ELR (cell line): ENCODE results near the gene JMJD7.

Experiments used
- DNase-seq: peaks from one replicate; pipeline ENCODE4 v3.0.0-alpha.2; 2015; ENCODE audit warnings: low read depth

JMJD7 gene

GRCh38 chr15:41827880-41828806, at the start of gene JMJD7:
JMJD7 (plus strand) TSS chr15:41828092; CDS start chr15:41828125, 33 bp downstream.
- peak; percentile 87 for DNase-seq

- peak; percentile 38 for DNase-seq
Measured at GRCh38 chr15:41778521-41778920, 49.4 kb upstream of the JMJD7 start.

DNA sequence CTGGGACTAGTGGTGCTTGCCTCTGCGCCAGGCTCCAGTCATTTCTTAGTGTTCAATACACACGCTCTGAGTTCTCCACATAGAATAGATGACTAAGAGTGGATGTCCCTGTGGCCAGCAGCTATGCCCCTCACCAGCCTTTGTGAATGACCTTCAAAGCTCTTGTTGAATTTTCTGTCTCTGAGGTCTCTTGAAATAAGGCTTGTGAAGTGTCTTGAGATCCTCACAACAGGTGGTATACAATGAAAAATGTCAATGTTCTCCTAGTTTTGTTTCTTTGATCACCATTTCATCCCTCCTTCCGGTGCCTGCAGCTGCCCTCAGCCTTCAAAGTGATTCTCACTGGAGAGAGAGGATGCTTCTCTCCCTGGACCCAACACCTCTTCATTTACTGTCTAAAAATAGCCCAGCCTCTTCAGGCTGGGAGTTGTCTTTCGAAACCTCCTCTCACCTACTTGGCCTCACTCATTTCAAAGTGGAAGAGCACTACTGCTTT, 48.2 kb upstream of the JMJD7 start:
- peak; percentile 31 for DNase-seq

GRCh38 chr15:41780266-41780665, 47.6 kb upstream of the JMJD7 start:
- DNase-seq: no peak

GRCh38 chr15:41780727-41781126, 47.2 kb upstream of the JMJD7 start:
- no peak for DNase-seq

DNA sequence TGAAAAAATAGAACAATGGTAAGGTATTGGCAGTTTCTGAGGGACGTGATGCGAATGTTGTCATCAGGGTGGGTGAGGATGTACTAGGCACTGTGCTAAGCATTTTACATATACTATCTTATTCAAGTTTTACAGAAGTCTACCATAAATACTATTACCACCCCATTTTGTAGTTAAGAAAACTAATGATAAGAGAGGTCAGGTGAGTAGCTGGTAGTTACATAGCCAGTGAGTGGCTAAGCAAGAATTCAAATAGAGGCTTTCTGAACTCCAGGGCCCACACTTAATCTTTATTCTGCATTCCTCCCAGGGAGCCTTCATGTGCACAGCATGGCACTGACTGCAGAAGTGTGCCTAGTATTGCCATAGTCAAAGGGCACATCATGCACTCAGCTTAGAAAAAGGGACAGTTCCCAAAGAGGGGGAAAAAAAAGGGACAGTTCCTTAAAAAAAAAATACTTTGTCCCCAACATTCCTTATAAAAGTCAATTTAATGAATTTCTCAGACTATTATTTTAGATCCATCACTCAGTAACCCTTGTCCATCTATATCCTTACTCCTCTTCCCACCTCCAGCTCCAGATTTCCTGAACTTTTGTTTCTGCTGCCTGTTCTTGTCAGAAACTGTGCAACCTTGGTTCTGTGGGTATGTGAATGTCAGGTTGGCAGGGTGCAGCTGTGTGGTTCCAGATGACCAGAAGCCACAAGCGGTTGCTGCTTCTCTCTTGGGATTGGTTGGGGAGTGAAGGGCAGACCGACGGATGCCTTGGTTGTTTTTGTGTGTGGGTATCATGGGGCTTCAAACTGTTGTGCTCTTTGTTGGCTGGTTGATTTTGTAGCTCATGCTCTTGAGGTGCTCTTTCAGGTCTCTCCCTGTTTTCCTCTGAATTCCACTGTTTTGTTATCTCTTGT, 45.3 kb upstream of the JMJD7 start:
- no peak for DNase-seq

- no peak for DNase-seq
Measured at GRCh38 chr15:41783296-41783695, 44.6 kb upstream of the JMJD7 start.

- DNase-seq: no peak
Measured at GRCh38 chr15:41788262-41788661, 39.6 kb upstream of the JMJD7 start.

- no peak for DNase-seq
Measured at GRCh38 chr15:41789236-41789635, 38.7 kb upstream of the JMJD7 start.

DNA sequence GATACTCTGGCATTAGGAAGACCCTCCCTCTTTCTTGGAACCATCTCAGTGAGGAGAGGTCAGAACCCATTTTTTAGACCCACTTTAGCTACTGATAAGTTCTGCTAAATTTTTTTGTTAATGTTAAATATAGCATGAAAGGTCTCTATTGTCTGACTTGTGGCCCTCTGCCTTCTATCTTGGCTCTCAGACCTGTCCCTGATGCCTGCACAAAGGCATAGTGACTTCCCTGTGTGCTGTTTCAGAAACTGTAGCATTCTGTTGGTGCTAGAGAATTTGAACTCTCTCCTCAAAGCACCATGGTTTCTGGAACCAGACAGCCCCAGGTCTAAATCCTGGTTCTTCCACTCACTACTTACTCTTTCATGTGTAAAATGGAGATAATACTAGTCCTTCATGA, 38.2 kb upstream of the JMJD7 start:
- DNase-seq: no peak

- no peak for DNase-seq
Measured at GRCh38 chr15:41790169-41790568, 37.7 kb upstream of the JMJD7 start.

DNA sequence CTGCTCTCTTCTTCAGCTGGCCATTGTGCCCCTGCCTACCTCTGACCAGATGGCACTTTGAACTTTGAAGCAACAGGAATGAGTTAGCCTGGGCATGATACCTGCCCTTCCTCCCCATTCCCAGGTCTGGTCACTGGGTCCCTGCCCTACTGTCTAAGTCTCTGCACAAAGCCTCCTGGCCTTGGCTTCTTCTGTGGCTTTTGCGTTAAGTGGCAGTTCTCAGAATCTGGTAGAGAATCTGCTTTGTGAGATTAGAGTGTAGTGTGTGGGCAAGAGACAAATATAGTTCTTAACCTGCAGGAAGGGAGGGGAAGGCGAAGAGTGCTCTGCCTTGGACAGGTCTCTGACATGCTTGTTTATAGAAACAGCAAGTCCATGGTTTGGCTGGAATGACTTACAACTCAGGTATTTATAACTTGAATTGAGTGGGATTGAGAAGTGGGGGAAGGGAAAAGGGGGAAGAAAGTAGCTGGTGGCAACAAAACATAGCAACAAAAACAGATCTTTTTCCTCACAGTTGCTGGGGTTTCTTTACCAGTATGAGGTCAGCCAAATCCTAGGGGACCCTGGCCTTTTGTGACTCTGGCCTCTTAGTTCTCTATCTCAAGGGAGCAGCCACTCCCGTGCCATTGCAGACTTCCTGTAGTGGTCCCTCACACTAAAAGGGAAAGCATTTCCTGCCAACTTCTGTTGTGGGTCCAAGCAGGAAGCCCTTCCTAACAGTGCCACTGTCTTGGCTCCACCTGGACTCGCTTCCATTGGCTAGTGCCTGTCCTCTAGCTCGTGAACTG, 36.9 kb upstream of the JMJD7 start:
- DNase-seq: peak; percentile 91

GRCh38 chr15:41791547-41791937, 36.4 kb upstream of the JMJD7 start:
- no peak for DNase-seq

GRCh38 chr15:41792000-41792637, 35.8 kb upstream of the JMJD7 start:
- no peak for DNase-seq

DNA sequence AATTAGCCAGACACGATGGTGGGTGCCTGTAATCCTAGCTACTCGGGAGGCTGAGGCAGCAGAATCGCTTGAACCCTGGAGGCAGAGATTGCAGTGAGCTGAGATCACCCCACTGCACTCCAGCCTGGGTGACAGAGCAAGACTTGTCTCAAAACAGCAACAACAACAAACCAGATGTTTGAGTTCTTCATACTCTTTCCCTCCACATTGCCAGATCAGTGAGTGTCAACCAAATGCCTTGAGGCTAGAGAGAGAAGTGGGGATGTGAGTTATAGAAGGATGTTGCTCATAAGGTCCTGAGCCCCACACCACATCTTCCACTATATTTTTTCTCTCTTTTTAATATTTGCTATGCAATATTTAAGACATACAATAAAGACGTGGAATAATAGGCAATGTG, 33.8 kb upstream of the JMJD7 start:
- DNase-seq: peak; percentile 95

DNA sequence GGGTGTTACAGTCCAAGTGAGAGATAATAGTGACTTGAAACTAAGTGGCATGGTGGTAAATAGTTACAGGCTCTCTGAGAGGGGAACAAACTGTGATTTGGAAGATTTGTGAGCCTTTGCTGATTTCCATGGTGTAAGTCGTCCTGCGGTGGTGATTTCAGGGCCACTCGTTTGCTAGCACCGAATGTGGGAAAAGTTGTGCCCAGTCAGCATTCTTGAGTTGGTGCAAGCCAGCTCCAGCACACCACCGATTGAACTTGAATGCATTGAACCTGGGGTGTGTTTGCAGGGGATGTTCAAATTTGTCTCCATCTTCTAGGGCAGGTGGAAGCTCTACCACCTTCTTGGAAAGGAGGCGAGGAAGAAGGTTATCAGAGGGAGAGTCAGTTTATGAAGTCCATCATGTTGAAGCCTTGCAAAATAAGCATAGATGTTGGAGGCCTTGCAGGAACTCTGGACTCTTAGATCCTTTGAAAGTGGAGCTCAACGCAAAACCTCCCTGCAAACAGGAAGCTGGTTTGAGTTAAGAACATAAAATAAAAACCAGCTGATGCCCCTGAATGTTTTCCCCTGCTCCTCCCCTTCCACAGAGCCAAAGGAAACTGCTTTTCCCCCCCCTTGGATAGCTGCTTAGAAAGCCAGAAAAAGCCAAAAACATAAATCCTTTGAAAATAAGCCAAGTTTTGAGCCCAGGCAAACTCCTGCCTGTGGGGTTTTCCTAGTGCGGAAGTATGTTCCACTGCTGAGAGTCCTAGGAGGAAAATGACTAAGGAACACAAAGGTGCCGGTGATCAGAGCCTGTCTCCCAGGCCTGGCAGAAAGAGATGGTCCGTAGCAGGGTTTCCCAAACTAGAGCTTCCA, 31.7 kb upstream of the JMJD7 start:
- peak; percentile 58 for DNase-seq

DNA sequence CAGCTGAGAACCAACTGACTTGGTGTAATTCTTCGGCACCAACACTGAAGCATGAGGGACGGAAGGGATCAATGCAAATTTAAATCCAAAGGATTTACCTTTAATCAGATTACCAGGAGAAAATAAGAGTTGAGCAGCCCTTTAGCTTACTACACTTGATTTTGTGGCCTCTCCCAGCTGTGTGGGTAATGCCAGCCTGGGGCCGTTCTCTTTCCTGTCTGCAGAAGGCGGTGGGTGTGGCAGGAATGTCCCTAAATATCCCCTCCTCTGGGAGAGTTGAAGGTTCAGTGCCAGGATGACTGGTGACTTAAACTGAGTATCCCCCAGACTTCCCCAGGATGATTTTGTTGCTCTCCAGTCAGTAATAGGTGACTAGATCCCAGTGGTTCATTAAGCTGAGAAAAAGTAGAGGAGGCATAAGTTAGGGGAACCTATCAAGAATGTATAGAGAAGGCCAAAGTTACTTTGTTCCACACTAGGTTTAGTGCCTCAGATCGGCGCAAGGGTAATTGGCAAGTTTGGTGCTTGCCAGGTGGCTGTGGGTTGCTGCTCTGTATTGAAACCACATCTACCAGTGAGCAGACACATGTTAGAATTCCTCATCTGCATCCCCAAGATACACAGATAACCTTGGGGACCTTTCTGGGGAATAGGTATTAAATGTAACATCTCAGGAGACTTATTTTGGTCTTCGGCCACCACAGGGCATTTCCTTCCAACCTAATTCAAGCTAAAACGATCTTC, 30.5 kb upstream of the JMJD7 start:
- no peak for DNase-seq

- peak; percentile 60 for DNase-seq
Measured at GRCh38 chr15:41798607-41799487, 29.0 kb upstream of the JMJD7 start.

DNA sequence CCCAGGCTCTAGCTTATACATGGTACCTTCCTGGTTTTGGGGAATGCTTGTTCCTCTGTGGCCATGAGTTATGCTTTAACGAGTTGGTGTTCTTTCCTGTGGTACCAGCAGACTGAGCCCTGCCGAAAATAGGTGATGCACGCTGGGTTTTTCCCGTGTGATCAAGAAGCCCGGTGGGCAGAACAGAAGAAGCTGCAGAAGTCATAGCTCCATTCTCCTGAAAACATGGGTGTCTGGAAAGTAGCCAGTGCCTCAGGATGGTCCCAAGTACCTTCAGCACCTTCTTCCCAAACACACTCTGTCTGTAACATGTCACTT, 28.4 kb upstream of the JMJD7 start:
- no peak for DNase-seq
